Measurements from ENCODE around the gene CEP70. TPM values are rescaled to one million over a fixed set of nuclear protein-coding genes. Genes with fewer than 3 reads are reported as not detected.
"Not testable (repeated sequence)": the region's sequence is repeated elsewhere in the genome, so short reads cannot be mapped to it uniquely, and the experiment has no call there.

The CEP70 gene
- total and polyA plus RNA-seq, 2 experiments from 2014 or later = 29.1 to 43.1 TPM

DNA sequence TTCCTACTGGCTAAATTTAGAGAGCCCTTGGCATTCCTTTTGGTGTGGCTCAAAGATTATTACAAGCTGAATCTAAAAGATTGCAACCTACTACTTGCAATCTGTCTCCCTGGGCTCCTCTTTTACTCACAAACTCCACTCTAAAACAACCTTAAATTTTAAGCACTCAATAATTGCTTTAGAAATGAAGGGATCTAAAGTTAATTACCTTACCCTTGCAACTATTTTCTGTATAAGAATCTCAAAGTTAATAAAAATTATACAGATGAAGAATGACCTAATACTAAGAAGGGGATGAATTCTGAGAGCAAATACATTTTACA is 99.5 kb downstream of the CEP70 start:
- peaks cover 5% of the 10 kb centered on the region for H3K36me3 ChIP-seq
- no peaks in the 10 kb centered on the region for H3K27me3 ChIP-seq
- peaks cover 8% of the 10 kb centered on the region for H3K4me1 ChIP-seq (ENCODE audit: low read depth)
- H3K27ac ChIP-seq = no peak overlapping the region
- H3K4me3 ChIP-seq = no peak overlapping the region
- no peaks in the 10 kb centered on the region for H3K9me3 ChIP-seq (ENCODE audit: low read depth)
- DNase-seq (ENCODE audit: low read depth in 1 of 2, low spot score in 1 of 2) = no peak
- TF ChIP-seq CTCF (IDR thresholded peaks at IDR 0.05; ENCODE audit: low read depth, low read length) = no peak

GRCh38 chr3:138493804-138494606 is 100.1 kb downstream of the CEP70 start:
- Histone ChIP-seq H3K4me3 (no peak overlapping the region), H3K27ac (no peak overlapping the region), H3K36me3 (no peaks in the 10 kb centered on the region), H3K4me1 (ENCODE audit: low read depth) (peaks cover 8% of the 10 kb centered on the region), H3K9me3 (ENCODE audit: low read depth) (no peaks in the 10 kb centered on the region), H3K27me3 (no peaks in the 10 kb centered on the region)
- DNase-seq (ENCODE audit: low read depth in 1 of 2, low spot score in 1 of 2) = peak in 1 of 2 donors; percentile 70
- no peak for TF ChIP-seq CTCF (IDR thresholded peaks at IDR 0.05; ENCODE audit: low read depth, low read length)

GRCh38 chr3:138492980-138493675 is 100.9 kb downstream of the CEP70 start:
- Histone ChIP-seq H3K4me3 (no peak overlapping the region), H3K36me3 (no peaks in the 10 kb centered on the region), H3K4me1 (ENCODE audit: low read depth) (peaks cover 8% of the 10 kb centered on the region), H3K27ac (no peak overlapping the region), H3K9me3 (ENCODE audit: low read depth) (no peaks in the 10 kb centered on the region), H3K27me3 (no peaks in the 10 kb centered on the region)
- DNase-seq (ENCODE audit: low read depth in 1 of 2, low spot score in 1 of 2) = no peak
- no peak for TF ChIP-seq CTCF (IDR thresholded peaks at IDR 0.05; ENCODE audit: low read depth, low read length)

- no peaks in the 10 kb centered on the region for H3K27me3 ChIP-seq
- TF ChIP-seq CTCF (IDR thresholded peaks at IDR 0.05; ENCODE audit: low read depth, low read length) = no peak
- H3K27ac ChIP-seq = no peak overlapping the region
- no peak overlapping the region for H3K4me3 ChIP-seq
- H3K4me1 ChIP-seq (ENCODE audit: low read depth) = peaks cover 8% of the 10 kb centered on the region
- no peaks in the 10 kb centered on the region for H3K36me3 ChIP-seq
- DNase-seq (ENCODE audit: low read depth in 1 of 2, low spot score in 1 of 2) = no peak
- H3K9me3 ChIP-seq (ENCODE audit: low read depth) = no peaks in the 10 kb centered on the region
These were observed 102.1 kb downstream of the CEP70 start for GRCh38 chr3:138491971-138492370.

GRCh38 chr3:138486580-138486979 is 107.5 kb downstream of the CEP70 start:
- H3K9me3 ChIP-seq (ENCODE audit: low read depth); DNase-seq (ENCODE audit: low read depth in 1 of 2, low spot score in 1 of 2); H3K27ac ChIP-seq: not testable (repeated sequence)

DNA sequence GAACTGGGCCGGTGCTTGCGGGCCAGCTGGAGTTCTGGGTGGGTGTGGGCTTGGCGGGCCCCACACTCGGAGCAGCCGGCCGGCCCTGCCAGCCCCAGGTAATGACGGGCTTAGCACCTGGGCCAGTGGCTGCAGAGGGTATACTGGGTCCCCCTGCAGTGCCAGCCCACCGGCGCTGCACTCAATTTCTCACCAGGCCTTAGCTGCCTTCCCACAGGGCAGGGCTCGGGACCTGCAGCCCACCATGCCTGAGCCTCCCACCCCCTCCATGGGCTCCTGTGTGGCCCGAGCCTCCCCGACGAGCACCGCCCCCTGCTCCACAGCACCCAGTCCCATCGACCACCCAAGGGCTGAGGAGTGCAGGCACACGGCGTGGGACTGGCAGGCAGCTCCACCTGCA is 109.4 kb downstream of the CEP70 start:
- DNase-seq (ENCODE audit: low read depth in 1 of 2, low spot score in 1 of 2); H3K9me3 ChIP-seq (ENCODE audit: low read depth); H3K36me3 ChIP-seq; H3K27ac ChIP-seq; H3K27me3 ChIP-seq; H3K4me3 ChIP-seq; H3K4me1 ChIP-seq (ENCODE audit: low read depth): not testable (repeated sequence)

More at GRCh38 chr3:138486580-138486979, 107.5 kb downstream of the CEP70 start:
- H3K36me3 ChIP-seq; H3K27me3 ChIP-seq; H3K4me3 ChIP-seq; H3K4me1 ChIP-seq (ENCODE audit: low read depth): not testable (repeated sequence)

All from cardiac muscle cell (in vitro differentiated cells and primary cell).